Amniotic stem cell (primary cell): Measurements from ENCODE around the gene APBA2.
A peak's percentile ranks its signal among the peaks of the same experiment; 100 is the strongest.

Source experiments
- DNase-seq: peaks from one replicate; lab custom pipeline; 2025; lab: John Stamatoyannopoulos, UW

Gene APBA2

DNA sequence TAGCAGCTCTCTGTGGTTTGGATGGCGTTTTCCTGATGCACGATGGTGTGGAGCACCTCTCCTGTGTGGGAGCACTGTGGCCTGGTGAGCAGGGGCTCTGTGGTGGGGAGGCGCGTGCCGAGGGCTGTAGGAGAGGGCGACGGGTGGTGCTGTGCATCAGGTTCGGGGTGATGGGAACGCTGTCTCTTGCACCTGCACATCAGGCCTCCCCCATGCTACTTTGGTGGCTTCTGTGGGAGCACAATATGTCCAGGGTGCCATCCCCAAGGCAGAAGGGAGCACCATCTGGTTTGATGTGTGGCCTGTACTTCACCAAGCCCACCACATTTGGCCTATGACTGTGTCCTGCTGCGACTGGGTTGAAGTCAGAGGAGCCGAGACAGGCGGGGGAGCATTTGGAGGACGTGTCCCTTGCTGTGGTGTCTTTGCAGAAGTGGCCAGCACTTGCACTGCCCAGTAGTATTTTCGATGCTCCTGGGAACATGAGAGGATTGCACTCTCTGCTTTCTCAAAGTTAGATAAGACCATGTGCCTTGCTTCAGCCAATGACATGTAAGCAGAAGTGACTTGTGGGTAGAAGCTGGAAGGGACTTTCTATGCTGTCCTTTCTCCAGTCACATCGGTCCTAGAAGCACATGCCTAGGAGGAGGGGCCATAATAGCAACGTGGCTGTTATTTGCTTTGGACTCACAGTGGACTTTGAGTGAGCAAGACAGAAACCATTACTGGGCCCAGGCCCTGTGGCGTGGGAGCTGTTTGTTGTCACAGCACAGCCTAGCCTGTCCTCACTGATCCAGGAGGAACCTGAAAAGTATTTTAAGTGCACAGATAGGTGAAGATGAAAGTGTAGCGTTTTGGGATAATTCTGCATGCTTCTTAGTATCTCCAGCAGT, 72.1 kb downstream of the APBA2 start:
- DNase-seq, result no peak

DNA sequence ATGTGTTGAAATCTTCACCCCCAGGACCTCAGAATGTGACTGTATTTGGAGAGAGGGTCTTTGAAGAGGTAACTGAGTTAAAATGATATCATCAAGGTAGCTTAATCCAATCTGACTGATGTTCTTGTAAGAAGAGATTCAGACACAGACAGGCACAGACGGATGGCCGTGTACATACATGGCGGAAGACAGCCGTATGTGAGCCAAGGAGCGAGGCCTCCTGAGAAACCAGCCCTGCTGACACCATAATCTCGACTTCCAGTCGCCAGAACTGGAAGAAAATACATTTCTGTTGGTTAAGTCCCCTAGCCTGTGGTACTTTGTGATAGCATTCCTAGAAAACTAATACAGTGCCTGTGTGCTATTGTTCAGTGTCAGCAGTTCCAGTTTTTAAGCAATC, 73.6 kb downstream of the APBA2 start:
- DNase-seq, result no peak

DNA sequence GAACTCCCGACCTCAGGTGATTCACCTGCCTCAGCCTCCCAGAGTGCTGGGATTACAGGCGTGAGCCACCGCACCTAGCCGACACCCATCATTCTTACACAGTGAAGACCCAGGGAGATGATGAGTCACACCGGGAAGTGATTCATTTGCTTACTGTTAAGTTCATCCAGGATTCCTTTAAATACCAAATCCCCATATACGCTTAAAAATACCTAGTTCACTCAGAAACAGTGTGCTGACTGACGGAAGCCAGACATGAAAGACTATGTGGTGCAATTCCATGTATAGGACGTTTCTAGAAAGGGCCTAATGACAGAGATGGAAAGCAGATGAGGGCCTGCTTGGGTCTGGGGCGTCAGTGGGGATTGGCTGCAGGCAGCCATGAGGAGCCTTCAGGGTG, 75.2 kb downstream of the APBA2 start:
- DNase-seq, result no peak

DNA sequence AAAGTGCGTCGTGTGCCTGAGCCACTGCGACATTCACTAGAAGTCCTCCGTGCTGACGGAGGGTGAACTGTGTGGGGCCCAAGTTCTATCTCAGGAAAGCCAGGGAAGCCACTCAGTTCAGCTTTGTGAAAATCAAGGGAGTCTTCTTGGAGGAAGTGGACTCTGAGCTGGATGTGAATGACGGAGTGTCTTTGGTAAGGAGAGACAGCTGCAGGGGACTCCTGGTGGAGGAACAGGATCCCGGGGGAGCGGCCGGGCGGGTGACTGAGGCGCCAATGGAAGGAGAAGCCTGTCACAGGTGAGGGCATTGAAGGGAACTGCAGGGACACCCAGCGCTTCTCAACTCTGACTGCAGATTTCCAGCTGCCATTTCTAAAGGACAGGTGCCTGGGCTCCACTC, 75.6 kb downstream of the APBA2 start:
- no peak for DNase-seq

DNA sequence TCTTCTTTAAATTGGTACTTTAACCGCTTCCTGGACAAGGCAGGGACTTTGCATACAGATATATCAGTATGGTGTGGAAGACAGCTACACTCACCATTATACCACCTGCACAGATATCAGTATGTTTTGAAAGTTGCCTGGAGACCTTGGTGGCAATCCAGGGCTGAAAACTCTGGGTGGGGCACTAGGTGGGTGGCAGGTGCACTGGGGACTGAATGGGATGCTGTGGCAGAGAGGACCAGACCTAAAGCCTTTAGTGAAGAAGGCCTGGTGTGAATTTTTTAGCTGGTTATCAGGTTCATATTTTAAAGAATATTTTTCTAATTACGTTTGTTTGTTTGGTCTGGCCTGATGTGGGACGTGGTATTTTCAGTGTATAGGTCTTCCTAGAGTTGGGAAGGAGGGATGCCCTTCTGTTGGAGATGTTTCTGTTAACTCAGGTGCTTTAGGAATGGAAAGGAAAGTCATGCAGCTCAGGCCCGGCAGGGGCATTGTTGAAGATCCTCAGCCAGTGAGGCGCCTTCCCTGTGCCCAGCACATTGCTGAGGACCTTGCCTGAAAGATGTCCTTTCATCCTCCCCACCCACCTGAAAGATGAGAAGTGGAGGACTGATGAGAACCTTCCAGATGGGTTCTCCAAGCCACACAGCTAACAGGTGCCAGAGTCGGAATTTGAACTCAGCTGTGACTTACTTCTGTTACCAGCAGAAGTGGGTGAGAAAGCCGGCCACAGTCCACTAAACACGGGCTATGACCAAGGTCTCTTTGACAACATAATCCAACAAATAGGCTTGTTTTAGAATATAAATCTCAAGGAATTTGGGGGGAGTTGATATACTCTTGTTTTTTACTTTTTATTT, 77.3 kb downstream of the APBA2 start:
- no peak for DNase-seq

DNA sequence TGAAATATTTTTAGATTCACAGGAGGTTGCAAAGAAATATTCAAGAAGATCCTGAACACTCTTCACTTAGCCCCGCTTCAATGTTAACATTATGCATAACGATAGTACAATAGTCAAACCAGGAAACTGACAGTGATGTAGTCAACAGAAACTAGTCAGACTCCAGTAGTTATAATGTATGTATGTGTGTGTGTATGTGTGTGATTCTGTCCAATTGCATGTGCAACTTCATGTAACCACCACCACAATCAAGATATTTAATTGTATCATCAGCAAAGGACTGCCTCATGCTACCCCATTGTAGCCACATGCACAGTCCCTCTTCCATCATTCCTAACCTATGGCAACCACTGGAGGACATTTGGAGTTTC, 77.9 kb downstream of the APBA2 start:
- DNase-seq, result no peak

DNA sequence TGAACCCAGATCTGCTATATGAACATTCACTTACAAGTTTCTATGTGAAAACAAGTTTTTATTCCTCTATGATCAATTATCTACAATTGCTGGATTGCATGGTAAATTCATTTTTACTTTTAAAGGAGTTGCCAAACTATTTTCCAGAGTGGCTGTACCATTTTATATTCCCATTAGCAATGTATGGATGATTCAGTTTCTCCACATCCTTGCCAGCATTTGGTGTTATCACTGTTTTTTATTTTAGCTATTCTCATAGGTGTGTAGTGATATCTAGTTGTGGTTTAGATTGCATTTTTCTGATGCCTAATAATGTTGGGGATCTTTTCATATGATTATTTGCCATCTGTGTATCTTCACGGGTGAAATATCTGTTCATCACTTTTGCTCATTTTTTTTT, 78.3 kb downstream of the APBA2 start:
- no peak for DNase-seq

DNA sequence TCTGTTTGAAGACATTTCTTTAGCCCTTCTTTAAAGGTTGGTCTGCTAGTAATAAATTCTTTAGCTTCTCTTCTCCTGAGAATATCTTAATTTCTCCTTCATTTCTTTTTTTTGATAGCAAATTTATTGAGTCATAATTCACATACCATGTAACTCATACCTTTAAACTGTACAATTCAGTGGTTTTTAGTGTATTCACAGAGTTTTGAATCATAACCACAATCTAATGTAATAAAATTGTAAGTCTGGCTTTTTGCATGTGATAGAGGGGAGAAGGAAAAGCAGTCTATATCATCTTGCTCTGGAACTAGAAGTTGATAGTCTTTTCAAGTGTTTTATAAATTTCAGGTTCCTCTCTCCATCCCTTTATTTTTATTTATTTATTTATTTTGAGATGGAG, 81.3 kb downstream of the APBA2 start:
- no peak for DNase-seq

DNA sequence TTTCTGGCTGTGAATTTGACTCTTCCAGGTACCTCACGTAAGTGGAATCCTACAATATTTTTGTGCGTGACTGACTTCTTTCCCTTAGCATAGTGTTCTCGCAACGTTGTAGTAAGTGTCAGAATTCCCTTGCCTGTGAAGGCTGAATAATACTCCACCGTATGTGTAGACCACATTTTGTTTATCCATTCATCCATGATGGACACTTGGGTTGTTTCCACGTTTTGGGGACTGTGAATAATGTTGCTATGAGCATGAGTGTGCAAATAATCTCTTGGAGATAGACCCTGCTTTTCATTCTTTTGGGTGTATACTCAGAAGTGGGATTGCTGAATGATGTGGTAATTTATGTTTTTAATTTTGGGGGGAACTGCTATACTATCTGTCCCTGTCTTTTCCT, 82.2 kb downstream of the APBA2 start:
- DNase-seq, result no peak

DNA sequence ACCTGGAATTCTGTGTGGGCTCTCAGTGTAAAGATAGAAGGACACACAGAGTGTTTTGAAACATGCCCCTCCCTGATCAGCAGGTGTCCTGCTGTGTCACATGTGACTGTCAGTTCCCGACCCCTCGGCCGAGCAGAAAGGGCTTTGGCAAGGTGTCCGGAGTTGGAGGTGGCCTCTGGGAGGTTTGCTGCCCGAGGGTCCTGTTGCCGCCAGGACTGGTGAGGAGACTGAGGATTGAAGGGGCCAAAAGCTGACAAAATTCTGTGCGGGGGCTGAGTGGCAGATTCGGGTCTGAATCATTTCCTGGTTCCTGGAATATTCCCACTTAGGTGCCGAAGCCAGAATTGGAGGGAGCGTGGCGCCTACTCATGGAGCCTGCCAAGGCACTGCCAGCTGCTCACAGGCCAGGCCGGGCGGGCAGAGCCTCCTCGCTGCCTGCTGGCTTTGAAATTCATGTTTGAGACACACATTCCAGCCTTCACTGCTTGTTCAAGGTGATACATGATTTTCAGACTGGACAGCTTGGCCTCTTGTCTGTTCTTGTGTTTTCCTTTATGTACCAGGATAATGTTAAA, 83.8 kb downstream of the APBA2 start:
- DNase-seq, result no peak

DNA sequence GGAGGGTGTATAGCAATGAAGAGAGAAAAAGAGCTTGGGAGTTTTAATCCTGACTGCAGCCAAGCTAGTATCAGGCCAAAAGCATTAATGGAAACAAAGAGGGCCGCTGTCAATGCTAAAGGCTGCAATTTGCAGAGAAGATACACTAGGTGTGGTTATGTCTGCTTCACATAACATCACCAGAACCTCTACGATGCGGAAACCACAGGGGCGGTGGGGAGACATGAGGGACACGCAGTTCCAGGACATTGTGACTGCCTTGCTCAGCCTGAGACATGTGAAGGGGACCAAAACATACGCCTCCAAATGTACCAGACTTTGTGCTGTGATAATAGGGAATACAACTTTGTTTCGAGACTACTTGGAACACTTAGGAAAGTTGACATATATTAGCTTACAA, 88.4 kb downstream of the APBA2 start:
- no peak for DNase-seq

DNA sequence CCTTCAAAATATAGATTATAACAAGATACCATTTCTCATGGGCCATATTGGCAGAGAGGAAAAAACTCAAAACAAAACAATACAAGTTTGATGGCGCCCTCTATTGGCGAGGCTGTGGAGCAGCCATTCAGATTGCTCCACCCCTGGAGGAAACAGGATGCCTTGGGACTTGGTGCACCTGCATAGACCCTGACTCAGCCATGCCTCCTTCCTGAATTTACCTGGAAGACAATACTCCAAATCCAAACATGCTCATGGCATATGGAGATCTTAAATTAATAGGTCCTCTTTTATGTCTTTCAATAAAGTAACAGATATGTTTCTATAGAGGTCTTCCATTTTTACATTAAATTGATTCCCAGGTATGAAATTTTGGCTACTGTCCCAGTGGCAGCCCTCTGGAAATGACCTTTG, 90.0 kb downstream of the APBA2 start:
- DNase-seq, result peak; percentile 6

DNA sequence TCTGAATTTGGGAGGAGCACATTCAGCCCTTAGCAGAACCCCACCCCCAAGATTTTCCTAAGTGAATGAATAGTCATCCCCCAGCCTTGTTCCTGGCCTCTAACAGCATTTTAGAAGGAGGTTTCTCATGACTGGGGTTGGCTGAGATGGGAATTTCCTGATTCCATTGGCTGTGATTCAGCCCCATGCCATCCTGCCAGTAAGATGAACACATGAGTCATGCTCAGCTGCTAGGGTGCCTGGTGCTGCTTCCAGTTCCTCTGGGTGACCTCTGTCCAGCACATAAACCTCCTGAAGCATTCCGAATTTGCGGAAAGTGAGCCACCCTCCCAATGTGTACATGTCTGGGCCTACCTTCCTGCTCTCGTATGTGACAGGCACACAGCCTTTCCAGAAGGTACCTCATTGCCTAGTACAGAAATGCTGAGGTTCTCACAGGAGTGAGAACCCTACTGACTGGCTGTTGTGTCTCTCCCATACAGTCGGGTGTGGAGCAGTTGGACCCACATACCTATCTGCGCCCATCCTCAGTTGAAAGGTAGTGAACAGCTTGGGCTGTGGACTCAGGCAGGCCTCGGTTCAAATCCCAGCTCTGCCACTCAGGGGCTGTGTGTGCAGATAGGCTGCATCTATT, 91.7 kb downstream of the APBA2 start:
- peak; percentile 98 for DNase-seq

DNA sequence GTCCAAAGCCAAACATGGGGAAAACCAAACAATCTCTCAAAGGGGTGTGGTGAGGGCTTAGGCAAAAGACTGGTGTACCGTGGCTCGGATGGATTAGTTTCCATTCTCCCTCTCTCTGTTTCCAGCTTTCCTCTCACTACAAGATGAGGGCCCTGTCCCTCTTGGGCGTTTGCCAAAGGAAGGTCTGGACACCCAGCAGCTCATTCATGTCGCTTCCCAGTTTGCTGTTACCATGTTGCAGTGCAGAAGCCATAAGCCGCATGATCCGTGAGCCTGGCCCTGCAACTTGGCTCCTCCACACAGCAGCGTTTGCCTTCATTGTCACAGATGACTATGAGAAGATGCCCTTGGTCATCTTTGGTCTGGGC, 92.2 kb downstream of the APBA2 start:
- no peak for DNase-seq

DNA sequence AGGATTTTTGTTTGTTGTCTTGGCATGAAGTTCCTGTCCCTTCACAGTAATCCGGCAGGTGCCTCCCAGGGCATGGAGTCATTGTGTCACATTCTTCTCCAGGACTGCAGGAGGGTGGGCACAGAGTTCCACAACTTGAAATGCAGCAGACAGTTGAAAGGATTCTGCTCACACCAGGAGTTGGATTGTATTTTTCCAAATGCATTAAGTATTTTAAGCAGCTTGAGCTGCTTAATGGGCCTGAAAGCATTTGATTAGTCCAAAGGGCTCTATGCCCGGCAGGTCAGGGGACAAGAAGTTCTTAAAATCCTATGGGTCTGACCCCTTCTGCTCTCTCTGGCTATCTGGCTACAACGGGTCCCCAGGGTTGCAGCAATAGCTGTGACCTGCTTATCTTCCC, 92.9 kb downstream of the APBA2 start:
- no peak for DNase-seq

DNA sequence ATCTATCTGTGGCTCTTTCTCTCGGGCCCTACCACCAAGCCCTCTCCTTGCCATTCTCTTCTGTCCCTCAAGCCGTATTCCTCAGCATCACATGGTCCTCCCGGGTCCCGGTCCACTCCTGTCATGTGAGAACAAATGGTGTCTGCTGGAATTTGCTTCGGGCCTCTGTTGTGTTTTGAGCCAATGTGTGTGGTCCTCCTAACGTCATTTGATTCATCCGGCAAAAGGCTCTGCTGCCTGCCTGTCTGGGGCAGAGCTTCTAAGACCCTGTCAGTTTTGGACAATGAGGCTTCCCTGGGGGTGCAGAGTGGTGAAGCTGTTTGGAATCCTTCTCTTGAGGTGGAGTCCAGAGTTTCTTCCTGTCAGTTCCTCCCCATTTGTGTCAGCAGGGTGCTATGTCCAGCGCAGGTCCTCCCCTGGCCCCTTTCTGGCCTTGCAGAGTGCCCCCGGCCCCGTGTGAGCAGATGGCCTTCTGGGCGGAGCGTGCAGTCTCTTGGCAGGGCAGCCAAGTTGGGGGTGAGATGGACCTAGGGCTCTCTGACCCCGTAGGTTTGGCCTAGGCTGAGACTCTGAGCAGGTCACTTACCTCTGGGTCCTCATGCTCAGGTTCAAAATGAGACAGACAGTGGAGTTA, 93.6 kb downstream of the APBA2 start:
- no peak for DNase-seq

DNA sequence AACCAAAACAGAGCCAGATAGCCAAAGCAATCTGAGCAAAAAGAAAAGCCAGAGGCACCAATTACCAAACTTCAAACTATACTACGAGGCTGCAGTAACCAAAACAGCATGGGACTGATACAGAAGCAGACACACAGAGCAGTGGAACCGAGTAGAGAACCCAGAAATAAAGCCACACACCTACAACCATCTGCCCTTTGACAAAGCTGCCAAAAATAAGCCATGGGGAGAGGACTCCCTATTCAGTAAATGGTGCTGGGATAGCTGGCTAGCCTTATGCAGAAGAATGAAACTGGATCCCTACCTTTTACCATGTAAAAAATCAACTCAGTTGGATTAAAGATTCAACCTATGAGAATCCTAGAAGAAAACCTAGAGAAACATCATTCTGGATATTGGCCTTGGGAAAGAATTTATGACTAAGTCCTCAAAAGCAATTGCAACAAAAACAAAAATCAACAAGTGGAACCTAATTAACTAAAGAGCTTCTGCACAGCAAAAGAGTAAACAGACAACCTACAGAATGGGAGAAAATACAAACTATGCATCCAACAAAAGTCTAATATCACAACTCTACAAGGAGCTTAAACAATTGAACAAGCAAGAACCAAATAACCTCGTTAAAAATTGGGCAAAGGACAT, 95.1 kb downstream of the APBA2 start:
- DNase-seq, result no peak

DNA sequence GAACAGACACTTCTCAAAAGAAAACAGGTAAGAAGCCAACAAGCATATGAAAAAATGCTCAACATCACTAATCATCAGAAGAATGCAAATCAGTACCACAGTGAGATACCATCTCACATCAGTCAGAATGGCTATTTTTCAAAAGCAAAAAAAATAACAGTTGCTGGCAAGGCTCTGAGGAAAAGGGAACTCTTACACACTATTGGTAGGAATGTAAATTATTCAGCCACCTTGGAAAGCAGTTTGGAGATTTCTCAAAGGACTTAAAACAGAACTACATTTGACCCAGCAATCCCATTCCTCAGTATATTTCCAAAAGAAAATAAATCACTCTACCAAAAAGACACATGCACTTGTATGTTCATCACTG, 95.6 kb downstream of the APBA2 start:
- no peak for DNase-seq

DNA sequence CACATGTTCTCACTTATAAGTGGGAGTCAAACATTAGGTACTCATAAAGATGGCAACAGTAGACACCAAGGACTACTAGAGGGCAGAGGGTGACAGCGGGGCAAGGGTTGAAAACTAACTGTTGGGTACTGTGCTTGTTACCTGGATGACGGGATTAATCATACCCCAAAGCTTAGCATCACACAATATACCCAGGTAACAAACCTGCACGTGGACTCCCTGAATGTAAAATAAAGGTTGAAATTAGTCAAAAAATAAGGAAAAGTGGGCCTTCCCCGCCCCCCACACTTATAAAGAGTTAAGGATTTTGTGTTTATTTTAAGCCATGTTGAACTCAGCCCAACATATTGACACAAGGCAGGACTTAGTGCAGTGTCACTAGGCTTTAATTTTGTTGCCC, 96.1 kb downstream of the APBA2 start:
- no peak for DNase-seq

DNA sequence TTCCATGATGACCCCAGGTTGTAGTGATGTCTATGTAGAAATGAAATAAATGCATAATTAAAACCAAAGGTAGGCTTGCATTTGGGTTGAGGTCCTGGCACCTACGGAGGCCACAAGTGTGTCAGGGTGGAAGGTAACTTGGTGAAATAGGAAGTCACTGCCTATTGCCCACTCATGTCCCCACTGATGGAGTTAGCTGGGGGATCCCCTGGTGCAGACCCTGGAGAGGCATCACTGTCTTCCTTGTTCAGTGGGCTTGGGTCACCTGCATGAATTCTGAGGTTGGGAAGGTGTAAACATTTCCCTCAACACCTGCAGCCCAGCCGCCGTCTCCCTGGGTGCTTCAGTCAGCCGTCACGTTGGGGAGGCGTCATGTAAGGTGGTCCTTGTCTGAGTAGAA, 97.1 kb downstream of the APBA2 start:
- no peak for DNase-seq

DNA sequence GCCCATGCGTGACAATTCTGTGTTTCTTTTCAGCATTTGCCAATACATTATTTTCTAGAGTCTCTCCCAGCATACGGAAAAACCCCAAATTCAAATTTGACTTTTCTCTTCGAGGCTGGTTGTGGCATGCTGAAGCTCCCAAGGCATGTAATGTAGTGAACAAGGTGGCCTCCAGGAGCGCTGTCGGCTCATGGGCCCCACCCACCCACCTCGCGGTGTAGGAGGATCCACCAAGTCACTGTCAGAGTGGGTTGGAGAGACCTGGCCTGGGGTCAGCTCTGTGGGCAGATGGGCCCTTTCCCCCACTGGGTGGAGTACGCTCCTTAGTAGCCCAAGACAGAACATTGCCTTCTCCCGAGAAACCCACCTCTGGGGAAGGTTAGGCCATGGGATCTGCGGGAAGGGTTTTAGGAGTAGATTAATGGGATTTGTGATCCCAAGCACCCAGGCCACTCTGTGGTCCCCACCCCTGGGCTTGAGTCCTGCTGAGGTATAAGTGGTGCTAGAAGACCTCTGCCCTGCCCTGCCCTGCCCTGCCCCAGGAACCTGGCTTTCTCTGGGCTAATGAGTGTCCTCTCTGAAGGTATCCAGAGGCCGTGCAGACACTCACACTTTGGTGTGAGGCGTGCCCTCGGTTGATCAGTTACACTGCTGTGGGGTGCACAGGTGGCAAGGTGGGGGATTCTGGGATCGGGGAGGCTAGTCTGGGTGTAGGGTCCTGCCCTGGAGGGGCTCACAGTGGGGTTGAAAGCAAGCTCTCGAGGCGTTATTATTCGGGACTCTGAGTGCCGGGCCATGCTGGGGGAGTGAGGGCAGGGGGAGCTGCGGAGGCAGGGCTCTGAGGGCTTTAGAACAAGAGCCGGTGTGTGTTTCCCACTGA, 97.9 kb downstream of the APBA2 start:
- DNase-seq, result no peak
